Measurements from ENCODE around the gene JADE2. TPM values are rescaled to one million over a fixed set of nuclear protein-coding genes. Genes with fewer than 3 reads are reported as not detected.
"Not testable (repeated sequence)": the region's sequence is repeated elsewhere in the genome, so short reads cannot be mapped to it uniquely, and the experiment has no call there.

Gene JADE2
- total RNA-seq, 1 experiment from 2014 or later = 18.4 TPM

DNA sequence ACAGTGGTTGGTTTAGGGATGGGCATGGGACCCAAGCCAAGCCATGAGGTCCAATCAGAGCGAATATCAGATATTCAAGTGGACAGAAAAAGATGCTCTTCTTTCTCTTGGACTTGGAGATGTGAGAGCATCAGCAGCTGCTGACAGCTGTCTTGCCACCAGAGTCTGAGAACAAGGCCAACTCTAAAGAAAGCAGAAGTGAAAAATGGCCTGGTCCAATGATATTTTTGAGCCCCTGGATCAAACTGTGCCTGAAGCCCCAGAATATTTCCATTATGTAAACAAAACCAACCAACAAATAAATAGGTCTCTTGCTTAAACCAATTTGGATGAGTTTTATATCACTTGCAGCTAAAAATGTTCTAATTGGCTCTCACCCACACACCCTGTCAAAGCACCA, 30.7 kb upstream of the JADE2 start:
- ChIA-PET CTCF (no interaction called here), POLR2A (ENCODE audit: low non-redundant PET) (no interaction called here)
- intact Hi-C loops (cut with micrococcal nuclease; ENCODE audit: unreplicated experiment) = no loop called here
- Histone ChIP-seq H3K36me3 (ENCODE audit: insufficient read depth, low read length, poor library complexity, severe bottlenecking) (no peaks in the 10 kb centered on the region), H3K27ac (ENCODE audit: low read depth, low read length, poor library complexity, severe bottlenecking) (no peak overlapping the region), H3K27me3 (replicated peaks; ENCODE audit: insufficient read depth, low read depth, low read length, poor library complexity) (no peaks in the 10 kb centered on the region), H3K4me1 (ENCODE audit: insufficient read depth, low read length, poor library complexity, severe bottlenecking) (no peaks in the 10 kb centered on the region), H3K9me3 (ENCODE audit: low read depth, low read length, poor library complexity, severe bottlenecking) (no peaks in the 10 kb centered on the region), H3K4me3 (ENCODE audit: low read depth, low read length, poor library complexity, severe bottlenecking) (no peak overlapping the region)
- TF ChIP-seq, protein P1, sequence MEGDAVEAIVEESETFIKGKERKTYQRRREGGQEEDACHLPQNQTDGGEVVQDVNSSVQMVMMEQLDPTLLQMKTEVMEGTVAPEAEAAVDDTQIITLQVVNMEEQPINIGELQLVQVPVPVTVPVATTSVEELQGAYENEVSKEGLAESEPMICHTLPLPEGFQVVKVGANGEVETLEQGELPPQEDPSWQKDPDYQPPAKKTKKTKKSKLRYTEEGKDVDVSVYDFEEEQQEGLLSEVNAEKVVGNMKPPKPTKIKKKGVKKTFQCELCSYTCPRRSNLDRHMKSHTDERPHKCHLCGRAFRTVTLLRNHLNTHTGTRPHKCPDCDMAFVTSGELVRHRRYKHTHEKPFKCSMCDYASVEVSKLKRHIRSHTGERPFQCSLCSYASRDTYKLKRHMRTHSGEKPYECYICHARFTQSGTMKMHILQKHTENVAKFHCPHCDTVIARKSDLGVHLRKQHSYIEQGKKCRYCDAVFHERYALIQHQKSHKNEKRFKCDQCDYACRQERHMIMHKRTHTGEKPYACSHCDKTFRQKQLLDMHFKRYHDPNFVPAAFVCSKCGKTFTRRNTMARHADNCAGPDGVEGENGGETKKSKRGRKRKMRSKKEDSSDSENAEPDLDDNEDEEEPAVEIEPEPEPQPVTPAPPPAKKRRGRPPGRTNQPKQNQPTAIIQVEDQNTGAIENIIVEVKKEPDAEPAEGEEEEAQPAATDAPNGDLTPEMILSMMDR (conservative IDR thresholded peaks at IDR 0.05; ENCODE audit: low read depth, low read length) = no peak
- no peak for TF ChIP-seq EZH2 (IDR thresholded peaks at IDR 0.05; ENCODE audit: borderline replicate concordance, low read depth, low read length, poor library complexity, severe bottlenecking)
- no TSS peak for BruUV-seq (replicated peaks)
- no peak for DNase-seq (ENCODE audit: low spot score)

DNA sequence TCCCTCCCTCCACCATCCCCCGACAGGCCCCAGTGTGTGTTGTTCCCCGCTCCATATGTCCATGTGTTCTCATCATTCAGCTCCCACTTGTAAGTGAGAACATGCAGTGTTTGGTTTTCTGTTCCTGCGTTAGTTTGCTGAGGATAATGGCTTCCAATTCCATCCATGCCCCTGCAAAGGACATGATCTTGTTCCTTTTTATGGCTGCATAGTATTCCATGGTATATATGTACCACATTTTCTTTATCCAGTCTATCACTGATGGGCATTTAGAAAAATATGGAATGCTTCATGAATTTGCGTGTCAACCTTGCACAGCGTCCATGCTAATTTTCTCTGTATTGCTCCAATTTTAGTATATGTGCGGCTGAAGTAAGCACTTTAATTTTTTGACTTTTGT, 25.6 kb upstream of the JADE2 start:
- CTCF ChIA-PET = not testable (repeated sequence)

DNA sequence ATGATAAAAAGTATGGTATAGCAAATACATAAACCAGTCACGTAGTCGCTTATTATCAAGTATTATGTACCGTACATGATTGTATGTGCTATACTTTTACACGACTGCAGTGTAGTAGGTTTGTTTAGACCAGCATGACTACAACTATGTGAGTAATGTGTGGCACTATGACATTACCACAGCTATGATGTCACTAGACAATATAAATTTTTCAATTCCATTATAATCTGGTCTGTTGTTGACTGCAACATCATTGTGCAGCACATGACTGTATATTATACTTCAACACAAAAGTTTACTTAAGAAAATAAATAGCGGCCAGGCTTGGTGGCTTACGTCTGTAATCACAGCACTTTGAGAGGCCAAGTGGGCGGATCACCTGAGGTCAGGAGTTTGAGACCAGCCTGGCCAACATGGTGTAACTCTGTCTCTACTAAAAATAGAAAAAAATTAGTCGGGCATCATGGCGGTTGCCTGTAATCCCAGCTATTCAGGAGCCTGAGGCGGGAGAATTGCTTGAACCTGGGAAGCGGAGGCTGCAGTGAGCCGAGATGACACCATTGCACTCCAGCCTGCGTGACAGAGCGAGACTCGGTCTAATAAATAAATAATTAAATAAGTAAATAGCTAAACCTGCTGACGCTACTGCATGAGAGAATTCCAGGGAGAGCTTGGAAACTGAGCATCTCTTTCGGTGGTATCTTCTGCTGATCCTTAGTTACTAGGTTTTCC, 24.6 kb upstream of the JADE2 start:
- intact Hi-C loops (cut with micrococcal nuclease; ENCODE audit: unreplicated experiment) = no loop called here
- Histone ChIP-seq H3K4me3 (ENCODE audit: low read depth, low read length, poor library complexity, severe bottlenecking) (no peak overlapping the region), H3K9me3 (ENCODE audit: low read depth, low read length, poor library complexity, severe bottlenecking) (no peaks in the 10 kb centered on the region), H3K27me3 (replicated peaks; ENCODE audit: insufficient read depth, low read depth, low read length, poor library complexity) (no peaks in the 10 kb centered on the region), H3K36me3 (ENCODE audit: insufficient read depth, low read length, poor library complexity, severe bottlenecking) (no peaks in the 10 kb centered on the region), H3K4me1 (ENCODE audit: insufficient read depth, low read length, poor library complexity, severe bottlenecking) (peaks cover 14% of the 10 kb centered on the region), H3K27ac (ENCODE audit: low read depth, low read length, poor library complexity, severe bottlenecking) (no peak overlapping the region)
- POLR2A ChIA-PET (ENCODE audit: low non-redundant PET) = no interaction called here
- CTCF ChIA-PET = no interaction called here
- TF ChIP-seq EZH2 (IDR thresholded peaks at IDR 0.05; ENCODE audit: borderline replicate concordance, low read depth, low read length, poor library complexity, severe bottlenecking) = no peak
- TF ChIP-seq, protein P1 (conservative IDR thresholded peaks at IDR 0.05; ENCODE audit: low read depth, low read length) = no peak
- no peak for DNase-seq (ENCODE audit: low spot score)
- no TSS peak for BruUV-seq (replicated peaks)

More for the DNA sequence above, 25.6 kb upstream of the JADE2 start:
- BruUV-seq (replicated peaks); H3K4me3 ChIP-seq (ENCODE audit: low read depth, low read length, poor library complexity, severe bottlenecking); H3K9me3 ChIP-seq (ENCODE audit: low read depth, low read length, poor library complexity, severe bottlenecking); POLR2A ChIA-PET (ENCODE audit: low non-redundant PET); H3K36me3 ChIP-seq (ENCODE audit: insufficient read depth, low read length, poor library complexity, severe bottlenecking); DNase-seq (ENCODE audit: low spot score); H3K27ac ChIP-seq (ENCODE audit: low read depth, low read length, poor library complexity, severe bottlenecking); intact Hi-C loops (cut with micrococcal nuclease; ENCODE audit: unreplicated experiment); H3K27me3 ChIP-seq (replicated peaks; ENCODE audit: insufficient read depth, low read depth, low read length, poor library complexity): not testable (repeated sequence)
- peaks cover 14% of the 10 kb centered on the region for H3K4me1 ChIP-seq (ENCODE audit: insufficient read depth, low read length, poor library complexity, severe bottlenecking)

DNA sequence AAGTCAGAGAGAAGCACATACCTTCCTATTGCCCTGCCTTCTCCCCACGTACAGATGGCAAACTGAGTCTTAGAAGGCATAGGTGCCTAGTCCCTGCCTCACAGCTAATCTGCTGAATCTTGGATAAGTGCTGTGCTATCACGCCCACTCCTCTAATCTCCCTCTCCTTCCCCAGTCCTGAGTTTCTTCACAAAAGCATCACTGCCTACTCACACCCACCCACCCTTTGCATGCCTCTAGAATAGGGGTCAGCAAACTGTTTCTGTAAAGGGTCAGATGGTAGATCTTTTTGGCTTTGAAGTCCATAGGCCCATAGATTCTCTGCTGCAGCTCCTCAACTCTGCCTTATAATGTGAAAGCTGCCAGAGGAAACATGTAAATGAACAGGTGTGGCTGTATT, 23.2 kb upstream of the JADE2 start:
- peaks cover 14% of the 10 kb centered on the region for H3K4me1 ChIP-seq (ENCODE audit: insufficient read depth, low read length, poor library complexity, severe bottlenecking)
- H3K9me3 ChIP-seq (ENCODE audit: low read depth, low read length, poor library complexity, severe bottlenecking) = no peaks in the 10 kb centered on the region
- DNase-seq (ENCODE audit: low spot score) = no peak
- no peak overlapping the region for H3K27ac ChIP-seq (ENCODE audit: low read depth, low read length, poor library complexity, severe bottlenecking)
- ChIA-PET POLR2A (ENCODE audit: low non-redundant PET) (interaction anchor here (0.6 kb wide), 1 partner anchor 127 kb away, joined by 9 read pairs; no protein-coding TSS in a partner anchor), CTCF (no interaction called here)
- TF ChIP-seq, protein P1 (conservative IDR thresholded peaks at IDR 0.05; ENCODE audit: low read depth, low read length) = no peak
- no peak for TF ChIP-seq EZH2 (IDR thresholded peaks at IDR 0.05; ENCODE audit: borderline replicate concordance, low read depth, low read length, poor library complexity, severe bottlenecking)
- no peaks in the 10 kb centered on the region for H3K27me3 ChIP-seq (replicated peaks; ENCODE audit: insufficient read depth, low read depth, low read length, poor library complexity)
- intact Hi-C loops (cut with micrococcal nuclease; ENCODE audit: unreplicated experiment) = no loop called here
- H3K36me3 ChIP-seq (ENCODE audit: insufficient read depth, low read length, poor library complexity, severe bottlenecking) = no peaks in the 10 kb centered on the region
- H3K4me3 ChIP-seq (ENCODE audit: low read depth, low read length, poor library complexity, severe bottlenecking) = no peak overlapping the region
- BruUV-seq (replicated peaks) = no TSS peak

All from A673 (cell line).